NK-92 (cell line): ENCODE measurements around the gene AKR1B1.

ENCODE experiments used
- DNase-seq: peaks from one replicate; lab custom pipeline; 2025; ENCODE audit not compliant: unreplicated experiment; lab: John Stamatoyannopoulos, UW

AKR1B1 gene

GRCh38 chr7:134470864-134471263 is 12.0 kb upstream of the AKR1B1 start:
- DNase-seq = no peak

DNA sequence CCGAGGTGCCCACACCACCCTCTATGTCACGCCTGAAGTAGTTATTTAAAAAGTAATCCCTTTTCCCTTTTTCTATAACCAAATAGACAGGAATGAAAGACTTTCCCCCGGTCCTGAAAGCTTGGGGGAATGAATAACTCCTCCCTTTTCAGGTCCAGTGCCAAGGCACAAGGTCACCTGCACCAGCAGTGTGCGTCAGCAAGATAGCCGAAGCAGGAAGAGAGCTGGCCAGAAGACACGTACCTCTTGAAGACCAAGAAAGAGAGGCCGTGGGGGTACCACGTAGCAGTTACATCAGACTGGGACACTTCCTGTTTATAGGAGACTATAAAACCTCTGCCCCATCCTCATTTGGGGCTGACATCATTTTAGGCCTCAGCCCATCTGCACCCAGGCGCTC is 10.7 kb upstream of the AKR1B1 start:
- no peak for DNase-seq

GRCh38 chr7:134468475-134468874 is 9.6 kb upstream of the AKR1B1 start:
- no peak for DNase-seq

- DNase-seq = no peak
Measured at GRCh38 chr7:134468054-134468453, 9.2 kb upstream of the AKR1B1 start.

GRCh38 chr7:134465491-134465890 is 6.6 kb upstream of the AKR1B1 start:
- DNase-seq = no peak

DNA sequence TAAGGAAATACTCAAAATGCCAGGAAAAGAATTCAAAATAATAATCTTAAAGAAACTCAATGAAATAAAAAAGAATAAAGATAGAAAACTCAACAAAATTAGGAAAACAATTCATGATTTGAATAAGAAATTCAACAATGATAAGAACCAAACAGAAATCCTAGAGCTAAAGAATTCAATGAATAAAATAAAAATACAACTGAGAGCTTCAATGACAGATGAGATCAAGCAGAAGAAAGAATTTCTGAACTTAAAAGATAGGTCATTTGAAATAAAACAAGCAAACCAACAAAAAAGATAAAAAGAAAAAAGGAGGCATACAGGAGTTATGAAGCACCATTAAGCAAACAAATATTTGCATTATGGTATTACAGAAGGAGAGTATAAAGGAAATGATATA is 5.6 kb upstream of the AKR1B1 start:
- DNase-seq = no peak

- DNase-seq = no peak
Measured at GRCh38 chr7:134463751-134464150, 4.9 kb upstream of the AKR1B1 start.

DNA sequence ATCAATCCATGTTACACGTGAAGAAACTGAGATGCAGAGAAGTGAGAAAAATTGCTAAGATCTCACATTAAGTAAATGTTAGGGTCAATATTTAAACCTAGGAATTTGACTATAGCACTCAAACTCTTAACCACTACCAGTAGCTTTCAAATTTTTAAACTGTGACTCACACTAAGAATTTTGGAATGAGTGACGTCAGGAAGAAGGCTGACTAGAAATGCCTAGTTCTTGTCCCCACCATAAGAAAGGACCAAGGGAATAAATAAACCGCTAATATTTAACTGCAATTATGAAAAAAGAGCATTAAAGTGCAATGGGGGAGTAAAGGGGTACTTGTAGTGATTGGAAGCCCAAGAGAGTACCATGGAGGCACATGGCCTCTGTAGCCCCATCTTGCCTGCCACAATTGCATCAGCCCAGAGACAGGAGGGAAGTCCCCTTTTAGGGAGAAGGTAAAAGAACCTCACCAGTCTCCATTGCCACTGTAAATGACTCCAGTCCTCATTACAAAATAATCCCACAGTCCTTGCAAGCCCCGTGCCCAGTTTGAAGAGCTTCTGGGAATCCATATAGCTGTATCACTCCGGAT is 3.5 kb upstream of the AKR1B1 start:
- DNase-seq = no peak

- no peak for DNase-seq
Measured at GRCh38 chr7:134461916-134462315, 3.0 kb upstream of the AKR1B1 start.

- no peak for DNase-seq
Measured at GRCh38 chr7:134459981-134460380, 1.1 kb upstream of the AKR1B1 start.

DNA sequence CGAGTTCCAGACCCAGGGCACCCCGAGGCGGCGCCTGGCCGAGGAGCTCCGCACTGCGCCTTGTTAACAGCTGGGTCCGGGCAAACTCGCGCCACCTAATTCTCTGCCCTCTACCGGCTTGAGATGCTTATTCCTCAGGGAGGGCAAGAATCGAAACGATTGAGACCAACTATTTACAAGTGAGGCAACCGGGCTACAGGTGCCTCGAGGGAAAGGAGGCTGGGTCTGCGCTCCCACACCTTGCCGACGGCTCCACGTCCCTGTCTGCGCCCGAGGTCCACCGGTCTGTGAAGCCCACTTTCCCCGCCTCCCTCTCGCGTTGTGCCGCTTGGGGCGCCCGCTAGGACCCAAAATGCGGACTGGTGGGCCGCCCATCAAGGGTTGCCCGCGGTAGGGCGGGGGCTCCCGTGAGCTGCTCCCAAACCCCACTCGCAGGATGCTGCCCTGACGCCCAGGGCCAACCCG is 527 bp downstream of the AKR1B1 start:
- DNase-seq = no peak

GRCh38 chr7:134457210-134457609 is 1.7 kb downstream of the AKR1B1 start:
- no peak for DNase-seq

DNA sequence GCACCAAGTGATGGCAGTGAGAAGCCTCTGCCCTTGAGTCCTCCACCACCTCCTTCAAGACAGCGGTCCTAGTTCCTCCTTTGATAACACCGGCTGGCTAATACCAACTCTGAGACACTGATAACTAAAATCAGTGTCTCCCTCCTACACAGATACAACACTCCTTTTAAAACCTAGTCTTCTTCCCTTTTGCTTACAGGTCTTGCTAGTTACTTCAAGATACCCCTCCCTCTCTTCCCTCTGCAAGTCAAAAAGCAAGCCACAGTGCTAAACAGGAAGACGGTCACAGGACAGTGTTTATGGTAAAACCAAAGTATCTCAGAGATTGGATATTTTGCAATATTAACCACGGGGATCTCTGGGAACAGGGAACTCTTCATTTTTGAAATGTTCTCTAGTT is 4.6 kb downstream of the AKR1B1 start:
- no peak for DNase-seq

- DNase-seq = no peak
Measured at GRCh38 chr7:134453518-134453917, 5.4 kb downstream of the AKR1B1 start.

- no peak for DNase-seq
Measured at GRCh38 chr7:134452991-134453473, 5.9 kb downstream of the AKR1B1 start.

DNA sequence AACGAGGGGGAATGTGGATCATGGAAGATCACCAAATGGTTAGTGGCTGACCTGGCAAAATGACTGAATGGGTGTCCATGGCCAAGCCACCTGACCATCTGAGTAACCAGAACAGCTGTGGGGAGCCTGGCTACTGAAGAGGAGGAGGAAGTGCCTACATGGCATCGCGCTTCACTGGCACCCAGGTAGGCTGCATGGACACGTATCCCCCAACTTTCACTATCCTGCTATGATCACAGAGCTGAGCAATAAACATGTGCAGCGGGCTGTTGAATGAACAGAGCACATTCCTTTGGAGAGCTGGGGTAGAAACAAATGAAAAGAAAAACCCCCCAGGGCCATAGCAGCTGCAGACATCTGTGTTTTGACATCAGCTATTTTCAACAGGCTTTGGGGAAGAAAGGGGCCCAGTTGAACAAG is 6.5 kb downstream of the AKR1B1 start:
- DNase-seq = no peak

DNA sequence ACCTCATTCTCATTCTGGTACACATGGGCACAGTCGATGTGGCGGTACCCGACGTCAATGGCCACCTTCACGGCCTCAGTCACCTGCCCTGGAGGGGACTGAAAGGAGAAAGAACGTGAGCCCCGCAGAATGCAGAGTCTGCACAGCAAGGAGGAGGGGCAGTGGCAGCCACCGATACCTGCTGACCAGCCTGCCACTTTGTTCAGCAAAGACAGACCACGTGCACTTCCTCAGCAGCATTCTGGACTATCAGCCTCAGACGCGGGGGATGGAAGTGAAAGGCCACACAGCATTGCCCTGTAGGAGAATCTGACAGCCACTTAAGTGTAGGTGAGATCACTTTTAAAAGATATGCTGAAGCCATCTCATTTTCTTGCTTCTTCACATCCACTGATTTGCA is 7.2 kb downstream of the AKR1B1 start:
- no peak for DNase-seq

DNA sequence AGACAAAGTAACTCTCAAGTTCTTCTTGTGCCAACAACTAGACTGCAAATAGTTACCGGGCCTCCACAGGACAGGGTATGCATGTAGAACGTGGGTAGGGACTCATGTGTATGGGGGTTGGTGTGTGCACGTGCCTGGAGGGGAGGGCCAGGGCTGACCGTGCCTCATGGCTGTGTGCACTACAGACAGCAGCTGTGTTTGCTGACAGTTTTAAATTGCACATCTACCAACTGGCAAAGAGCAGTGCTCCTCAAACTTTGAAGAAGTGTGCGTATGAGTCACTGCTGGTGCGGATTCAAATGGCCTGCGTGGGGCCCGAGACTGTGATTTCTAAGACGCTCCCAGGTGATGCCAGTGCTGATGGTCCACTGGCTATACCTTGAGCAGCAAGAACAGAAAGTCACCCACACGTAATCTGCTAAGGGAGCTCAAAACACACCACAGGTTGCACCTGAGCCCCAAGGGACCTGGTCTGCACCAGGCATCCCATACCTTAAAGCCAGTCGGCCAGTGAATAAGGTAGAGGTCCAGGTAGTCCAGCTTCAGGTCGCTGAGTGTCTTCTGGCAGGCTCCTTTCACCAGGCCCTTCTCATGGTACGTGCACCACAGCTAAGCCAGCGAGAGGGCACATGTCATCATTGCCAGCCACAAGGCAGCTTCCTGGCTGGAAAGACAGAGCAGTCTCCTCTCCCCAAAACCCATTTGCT is 8.5 kb downstream of the AKR1B1 start:
- no peak for DNase-seq

DNA sequence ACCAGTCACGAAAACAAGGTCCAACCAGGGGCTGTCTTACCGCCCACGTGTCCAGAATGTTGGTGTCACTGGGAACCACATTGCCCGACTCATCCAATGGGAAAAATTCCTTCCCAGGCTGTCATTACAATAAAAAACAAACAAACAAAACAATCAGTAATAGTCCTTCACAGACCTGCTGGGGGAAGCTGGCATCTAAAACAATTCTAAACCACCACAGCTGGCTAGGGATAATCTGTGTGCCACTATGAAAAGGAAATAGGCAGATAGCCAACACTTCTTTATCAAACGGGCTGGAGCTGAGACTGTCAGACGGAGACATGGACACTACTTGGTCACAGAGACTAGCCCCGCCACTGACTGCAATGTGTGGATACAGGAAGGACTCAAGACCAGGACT is 9.2 kb downstream of the AKR1B1 start:
- DNase-seq = no peak

GRCh38 chr7:134448356-134449229 is 10.3 kb downstream of the AKR1B1 start:
- no peak for DNase-seq

DNA sequence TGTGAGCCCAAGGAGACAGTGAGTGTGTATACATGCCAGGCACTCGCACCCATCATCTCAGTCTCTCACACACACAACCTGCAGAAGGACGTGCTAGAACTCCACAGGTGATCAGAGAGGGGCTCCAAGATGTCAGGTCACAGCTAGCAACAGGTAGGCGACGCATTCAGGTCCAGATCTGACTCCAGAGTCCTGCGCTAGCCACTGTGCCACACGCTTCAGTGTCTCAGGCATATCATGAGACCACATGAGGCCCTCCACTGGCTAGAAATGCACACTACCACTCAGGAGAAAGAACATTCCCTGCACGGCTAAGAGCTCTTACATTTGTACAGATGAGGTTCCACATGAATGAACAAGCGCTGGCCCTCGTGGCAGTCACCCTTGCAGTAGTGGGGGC is 11.5 kb downstream of the AKR1B1 start:
- DNase-seq = no peak

DNA sequence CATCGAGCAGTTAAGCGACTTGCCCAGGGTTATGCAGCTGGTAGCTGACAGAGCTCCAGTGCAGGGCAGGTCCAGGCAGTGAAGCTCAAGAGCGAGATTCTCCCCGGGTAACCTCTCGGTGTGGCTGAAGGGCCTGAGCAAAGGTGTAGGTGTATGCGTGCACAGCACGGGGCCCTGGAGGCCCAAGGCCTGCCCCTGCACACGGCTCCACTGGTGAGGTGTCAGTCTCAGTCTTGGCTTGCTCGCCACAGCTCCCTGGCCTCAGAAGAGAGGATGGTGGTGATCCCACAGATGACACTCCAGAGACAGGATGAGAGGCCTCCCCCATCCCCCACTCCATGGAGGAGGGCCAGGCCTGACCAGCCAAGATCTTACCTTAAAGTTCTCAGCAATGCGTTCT is 12.0 kb downstream of the AKR1B1 start:
- DNase-seq = no peak
